ENCODE data around the gene RABGAP1L. TPM values are rescaled to one million over a fixed set of nuclear protein-coding genes. Genes with fewer than 3 reads are reported as not detected.

RABGAP1L gene
- total and polyA plus RNA-seq, 10 donors: 30.3 to 125 (median 77.7) TPM

GRCh38 chr1:174825806-174826205 is 666.5 kb downstream of the RABGAP1L start:
- 85 to 97% (median 92%) methylated on average over 5 of the region's 5 CpGs for WGBS, 5 donors
- intact Hi-C loops (cut with DNase I; ENCODE audit: low total_unique reads): no loop called here
- Histone ChIP-seq H3K9me3 (no peaks in the 10 kb centered on the region), H3K4me3 (no peak overlapping the region), H3K27ac (no peak overlapping the region), H3K4me1 (no peaks in the 10 kb centered on the region), H3K27me3 (replicated peaks in 1 of 7) (no peaks in the 10 kb centered on the region), H3K36me3 (peaks cover 0 to 7% (median 0%) of the 10 kb centered on the region in 6 donors)
- DNase-seq: no peak
- no peak for TF ChIP-seq POLR2AphosphoS5 (IDR thresholded peaks at IDR 0.05)
- TF ChIP-seq POLR2A (IDR thresholded peaks at IDR 0.05): no peak
- no peak for TF ChIP-seq CTCF (IDR thresholded peaks at IDR 0.05 in 8 of 11, conservative IDR thresholded peaks at IDR 0.05 in 3 of 11)

DNA sequence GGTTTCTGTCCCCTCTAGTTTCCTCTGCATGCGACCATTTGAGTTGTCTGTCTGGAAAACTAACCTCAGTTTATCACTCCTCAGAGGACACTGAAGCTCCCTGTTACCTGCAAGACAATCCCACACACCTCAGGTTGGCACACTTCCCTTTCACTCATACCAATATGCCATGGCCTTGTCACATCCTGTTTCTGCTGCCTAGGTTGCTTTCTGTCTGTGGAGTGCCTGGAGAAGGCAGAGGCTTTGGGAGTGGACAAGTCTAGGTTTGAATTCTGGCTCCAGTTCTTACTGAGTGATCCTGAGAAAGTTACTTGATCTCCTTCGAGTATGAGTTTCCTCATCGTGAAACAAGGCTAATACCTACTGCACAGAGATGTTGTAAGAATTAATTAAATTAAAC is 668.9 kb downstream of the RABGAP1L start:
- intact Hi-C loops (cut with DNase I; ENCODE audit: low total_unique reads): no loop called here

GRCh38 chr1:174829990-174830389 is 670.7 kb downstream of the RABGAP1L start:
- no peak overlapping the region for H3K4me3 ChIP-seq
- no peaks in the 10 kb centered on the region for H3K27me3 ChIP-seq (replicated peaks in 1 of 7)
- no peak for DNase-seq
- H3K27ac ChIP-seq: no peak overlapping the region
- no peaks in the 10 kb centered on the region for H3K4me1 ChIP-seq
- H3K36me3 ChIP-seq: peaks cover 0 to 7% (median 0%) of the 10 kb centered on the region in 6 donors
- intact Hi-C loops (cut with DNase I; ENCODE audit: low total_unique reads): no loop called here
- no peaks in the 10 kb centered on the region for H3K9me3 ChIP-seq
- TF ChIP-seq POLR2AphosphoS5 (IDR thresholded peaks at IDR 0.05) (no peak), CTCF (IDR thresholded peaks at IDR 0.05 in 8 of 11, conservative IDR thresholded peaks at IDR 0.05 in 3 of 11) (no peak)
- WGBS, 5 donors: 89 to 95% (median 92%) methylated on average over 1 of the region's 1 CpG

More for the DNA sequence above, 668.9 kb downstream of the RABGAP1L start:
- no peak overlapping the region for H3K4me3 ChIP-seq
- H3K4me1 ChIP-seq: no peaks in the 10 kb centered on the region
- no peaks in the 10 kb centered on the region for H3K9me3 ChIP-seq
- no peaks in the 10 kb centered on the region for H3K27me3 ChIP-seq (replicated peaks in 1 of 7)
- DNase-seq: no peak
- peaks cover 0 to 7% (median 0%) of the 10 kb centered on the region in 6 donors for H3K36me3 ChIP-seq
- WGBS, 5 donors: 84 to 93% (median 87%) methylated on average over 3 of the region's 3 CpGs
- no peak for TF ChIP-seq POLR2A (IDR thresholded peaks at IDR 0.05)
- no peak overlapping the region for H3K27ac ChIP-seq

GRCh38 chr1:174836543-174836942 is 677.2 kb downstream of the RABGAP1L start:
- H3K36me3 ChIP-seq: no peaks in the 10 kb centered on the region
- DNase-seq: no peak
- no peaks in the 10 kb centered on the region for H3K9me3 ChIP-seq
- TF ChIP-seq POLR2A (IDR thresholded peaks at IDR 0.05) (no peak), POLR2AphosphoS5 (IDR thresholded peaks at IDR 0.05) (no peak), CTCF (IDR thresholded peaks at IDR 0.05 in 8 of 11, conservative IDR thresholded peaks at IDR 0.05 in 3 of 11) (no peak)
- no peak overlapping the region for H3K4me3 ChIP-seq
- H3K4me1 ChIP-seq: peaks cover 0 to 8% (median 3%) of the 10 kb centered on the region in 6 donors
- no peak overlapping the region for H3K27ac ChIP-seq
- H3K27me3 ChIP-seq (replicated peaks in 1 of 7): no peaks in the 10 kb centered on the region
- intact Hi-C loops (cut with DNase I; ENCODE audit: low total_unique reads): no loop called here
- WGBS, 5 donors: 95 to 99% (median 96%) methylated on average over 4 of the region's 4 CpGs

- intact Hi-C loops (cut with DNase I; ENCODE audit: low total_unique reads): no loop called here
- no peak for TF ChIP-seq POLR2A (IDR thresholded peaks at IDR 0.05)
- no peak for TF ChIP-seq POLR2AphosphoS5 (IDR thresholded peaks at IDR 0.05)
- TF ChIP-seq CTCF (IDR thresholded peaks at IDR 0.05 in 8 of 11, conservative IDR thresholded peaks at IDR 0.05 in 3 of 11): no peak
- H3K36me3 ChIP-seq: no peaks in the 10 kb centered on the region
- H3K4me1 ChIP-seq: peaks cover 0 to 15% (median 6%) of the 10 kb centered on the region in 6 donors
- no peak overlapping the region for H3K27ac ChIP-seq
- H3K4me3 ChIP-seq: no peak overlapping the region
- H3K9me3 ChIP-seq: no peaks in the 10 kb centered on the region
- H3K27me3 ChIP-seq (replicated peaks in 1 of 7): no peaks in the 10 kb centered on the region
- no peak for DNase-seq
These were observed 678.1 kb downstream of the RABGAP1L start for GRCh38 chr1:174837386-174837785.

All from spleen (tissue), 11 donors.